Tibial nerve (tissue), 4 donors: ENCODE data around the gene GRIN2A. TPM values are rescaled to one million over a fixed set of nuclear protein-coding genes. Genes with fewer than 3 reads are reported as not detected.

Source experiments
- DNase-seq, 2 donors: peaks; one replicate each; pipeline ENCODE4 v3.0.0-alpha.2; 2019; ENCODE audit warnings: low spot score in 2 of 2
- H3K27ac ChIP-seq, 4 donors: fragments of 200-600 bp; sonication (generic) in 3 of 4; one replicate each; pipeline ENCODE4 v1.5.1; 2017 to 2019; ENCODE audit warnings: mild to moderate bottlenecking in 1 of 4
- H3K27me3 ChIP-seq, 2 donors: fragments of 200-600 bp; sonication (generic) in 1 of 2; one replicate each; pipeline versions ENCODE4 v1.5.1 to v1.6.0; 2017 to 2019
- H3K36me3 ChIP-seq, 3 donors: fragments of 200-600 bp; sonication (generic); one replicate each; pipeline ENCODE4 v1.5.1; 2018 to 2019
- H3K4me1 ChIP-seq, 4 donors: fragments of 200-600 bp; sonication (generic) in 3 of 4; one replicate each; pipeline ENCODE4 v1.5.1; 2017 to 2019
- H3K4me3 ChIP-seq, 4 donors: fragments of 200-600 bp; sonication (generic) in 3 of 4; one replicate each; pipeline ENCODE4 v1.5.1; 2017 to 2019; ENCODE audit warnings: mild to moderate bottlenecking in 1 of 4, moderate library complexity in 1 of 4
- H3K9me3 ChIP-seq, 4 donors: fragments of 200-600 bp; sonication (generic) in 3 of 4; one replicate each; pipeline ENCODE4 v1.5.1; 2017 to 2019
- EP300 ChIP-seq, 2 donors: sonication (generic); formaldehyde crosslinking; IDR thresholded peaks; one replicate each; pipeline ENCODE4 v1.6.1; 2017; ENCODE audit warnings: antibody characterized with exemption in 2 of 2, mild to moderate bottlenecking in 1 of 2
- POLR2A ChIP-seq, 2 donors: fragments of 450-650 bp; IDR thresholded peaks; one replicate each; pipeline ENCODE4 v1.6.1; 2017; ENCODE audit warnings: antibody characterized with exemption in 2 of 2, mild to moderate bottlenecking in 2 of 2, moderate library complexity in 2 of 2
- WGBS, 2 donors: methylation state at CpG; one replicate each; pipeline ENCODE4 v1.1.5; 2018; 5-methylcytosine and 5-hydroxymethylcytosine counted together
- total RNA-seq, 4 donors: library from RNA; depleted of rRNA; stranded (reverse); fragments of >200 nt; gene quantifications; one replicate each; pipeline ENCODE4 v1.1.0, GENCODE V29; 2016
- TF ChIP-seq, protein P1 (sequence below), 5 experiments: fragments of 200-600 bp in 3 of 5; fragments of 450-650 bp in 2 of 5; sonication (generic) in 3 of 5; IDR thresholded peaks; one replicate each; pipeline ENCODE4 v1.5.1; 2016 to 2019; ENCODE audit warnings: antibody characterized with exemption in 5 of 5, mild to moderate bottlenecking in 3 of 5, moderate library complexity in 2 of 5

GRIN2A gene
- total RNA-seq, 4 donors from 2014 or later, result under 0.01 to 0.44 (median 0.39) TPM; not detected in 1

DNA sequence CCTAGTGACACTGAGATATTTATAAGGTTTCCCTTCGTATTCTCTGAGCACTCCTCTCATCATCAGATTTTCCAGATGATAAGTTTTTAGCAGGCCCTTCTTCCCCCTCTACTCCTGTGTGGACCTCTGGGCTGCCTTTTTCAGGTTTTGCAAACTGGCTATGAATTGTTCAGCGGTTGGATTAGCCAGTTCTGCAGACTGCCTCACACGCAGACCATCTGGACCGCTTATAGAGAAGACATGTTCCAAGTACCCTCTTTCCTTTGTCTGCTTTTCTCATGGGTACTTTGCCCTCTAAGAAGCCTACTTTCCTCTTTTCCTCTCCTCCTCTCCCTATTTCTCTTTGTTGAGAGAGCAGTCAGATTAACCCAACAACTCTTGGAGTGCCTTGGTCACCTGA lies 111.6 kb downstream of the GRIN2A start:
- Histone ChIP-seq H3K36me3 (no peaks in the 10 kb centered on the region), H3K4me3 (no peak overlapping the region), H3K4me1 (no peaks in the 10 kb centered on the region), H3K27ac (no peak overlapping the region), H3K27me3 (no peaks in the 10 kb centered on the region), H3K9me3 (no peaks in the 10 kb centered on the region)
- no peak for DNase-seq
- WGBS, 2 donors, result 85 to 88% methylated on average over 4 of the region's 4 CpGs
- TF ChIP-seq, protein P1, sequence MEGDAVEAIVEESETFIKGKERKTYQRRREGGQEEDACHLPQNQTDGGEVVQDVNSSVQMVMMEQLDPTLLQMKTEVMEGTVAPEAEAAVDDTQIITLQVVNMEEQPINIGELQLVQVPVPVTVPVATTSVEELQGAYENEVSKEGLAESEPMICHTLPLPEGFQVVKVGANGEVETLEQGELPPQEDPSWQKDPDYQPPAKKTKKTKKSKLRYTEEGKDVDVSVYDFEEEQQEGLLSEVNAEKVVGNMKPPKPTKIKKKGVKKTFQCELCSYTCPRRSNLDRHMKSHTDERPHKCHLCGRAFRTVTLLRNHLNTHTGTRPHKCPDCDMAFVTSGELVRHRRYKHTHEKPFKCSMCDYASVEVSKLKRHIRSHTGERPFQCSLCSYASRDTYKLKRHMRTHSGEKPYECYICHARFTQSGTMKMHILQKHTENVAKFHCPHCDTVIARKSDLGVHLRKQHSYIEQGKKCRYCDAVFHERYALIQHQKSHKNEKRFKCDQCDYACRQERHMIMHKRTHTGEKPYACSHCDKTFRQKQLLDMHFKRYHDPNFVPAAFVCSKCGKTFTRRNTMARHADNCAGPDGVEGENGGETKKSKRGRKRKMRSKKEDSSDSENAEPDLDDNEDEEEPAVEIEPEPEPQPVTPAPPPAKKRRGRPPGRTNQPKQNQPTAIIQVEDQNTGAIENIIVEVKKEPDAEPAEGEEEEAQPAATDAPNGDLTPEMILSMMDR (IDR thresholded peaks at IDR 0.05), result no peak
- no peak for TF ChIP-seq POLR2A (IDR thresholded peaks at IDR 0.05)
- TF ChIP-seq EP300 (IDR thresholded peaks at IDR 0.05), result no peak

DNA sequence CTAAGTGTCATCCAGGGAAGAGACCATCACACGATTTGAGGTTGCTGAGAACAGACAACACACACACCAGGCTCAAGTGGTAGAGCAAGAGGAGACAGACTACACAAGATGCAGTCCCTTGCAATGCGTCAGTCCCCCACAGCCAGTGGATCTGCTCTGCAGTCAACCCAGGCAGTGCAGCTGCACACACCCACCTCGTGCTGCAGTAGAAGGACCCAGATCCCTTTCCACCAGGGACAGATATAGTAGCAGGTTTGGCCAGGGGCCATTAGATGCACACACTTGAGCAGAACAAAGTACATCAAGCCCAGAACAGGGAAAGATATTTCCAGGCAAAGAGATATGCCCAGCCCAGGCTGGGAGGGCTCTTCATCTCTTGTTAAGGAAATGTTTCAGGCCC lies 112.9 kb downstream of the GRIN2A start:
- H3K4me3 ChIP-seq, result no peak overlapping the region
- no peak for TF ChIP-seq EP300 (IDR thresholded peaks at IDR 0.05)
- TF ChIP-seq, protein P1 (IDR thresholded peaks at IDR 0.05), result no peak
- no peak for TF ChIP-seq POLR2A (IDR thresholded peaks at IDR 0.05)
- no peak for DNase-seq
- no peak overlapping the region for H3K27ac ChIP-seq
- 57 to 65% methylated on average over 3 of the region's 3 CpGs for WGBS, 2 donors
- no peaks in the 10 kb centered on the region for H3K9me3 ChIP-seq
- no peaks in the 10 kb centered on the region for H3K27me3 ChIP-seq
- no peaks in the 10 kb centered on the region for H3K4me1 ChIP-seq
- H3K36me3 ChIP-seq, result no peaks in the 10 kb centered on the region

DNA sequence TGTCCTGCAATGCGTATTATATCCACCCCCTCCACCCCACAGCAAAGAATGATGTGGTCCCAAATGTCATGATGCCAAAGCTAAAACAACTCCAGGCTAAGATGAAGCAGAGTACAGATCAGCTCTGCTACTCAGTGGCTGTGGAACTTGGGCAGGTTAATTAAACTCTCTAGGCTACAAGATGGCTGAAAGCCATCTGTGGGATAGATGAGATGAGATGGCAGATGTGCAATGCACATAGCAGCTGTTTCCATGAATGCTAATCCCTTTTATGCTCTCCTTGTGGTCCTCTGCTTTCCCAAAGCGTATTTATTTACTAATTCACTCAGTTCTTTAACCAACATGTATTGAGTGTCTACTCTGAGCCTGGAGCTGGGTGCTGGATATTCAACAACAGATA lies 114.4 kb downstream of the GRIN2A start:
- Histone ChIP-seq H3K4me1 (no peaks in the 10 kb centered on the region), H3K9me3 (no peaks in the 10 kb centered on the region), H3K36me3 (no peaks in the 10 kb centered on the region), H3K27me3 (no peaks in the 10 kb centered on the region), H3K27ac (no peak overlapping the region), H3K4me3 (no peak overlapping the region)
- no peak for DNase-seq
- TF ChIP-seq, protein P1 (IDR thresholded peaks at IDR 0.05), result no peak
- TF ChIP-seq EP300 (IDR thresholded peaks at IDR 0.05) (no peak), POLR2A (IDR thresholded peaks at IDR 0.05) (no peak)
- 63 to 82% methylated on average over 2 of the region's 2 CpGs for WGBS, 2 donors

DNA sequence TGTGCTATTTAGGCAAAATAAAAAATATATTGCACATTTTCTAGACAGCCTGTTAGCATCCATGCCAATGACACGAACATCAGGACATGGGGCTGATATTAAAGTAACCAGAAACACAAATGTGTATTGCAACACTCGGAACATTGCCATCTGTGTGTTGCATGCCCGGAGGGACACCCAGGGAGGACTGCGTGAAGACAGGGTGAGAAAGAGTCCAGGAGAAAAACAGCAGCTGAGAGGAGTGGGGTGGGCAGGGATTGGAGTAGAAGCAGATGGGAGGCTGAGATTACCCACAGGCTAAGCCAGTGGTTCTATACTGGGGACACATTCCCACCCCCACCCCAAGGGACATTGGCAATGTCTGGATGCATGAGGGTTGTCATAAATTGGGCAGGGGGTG lies 114.8 kb downstream of the GRIN2A start:
- H3K4me3 ChIP-seq, result no peak overlapping the region
- 71 to 85% methylated on average over 4 of the region's 4 CpGs for WGBS, 2 donors
- no peak for DNase-seq
- no peaks in the 10 kb centered on the region for H3K9me3 ChIP-seq
- no peaks in the 10 kb centered on the region for H3K27me3 ChIP-seq
- no peaks in the 10 kb centered on the region for H3K4me1 ChIP-seq
- H3K36me3 ChIP-seq, result no peaks in the 10 kb centered on the region
- TF ChIP-seq POLR2A (IDR thresholded peaks at IDR 0.05), result no peak
- TF ChIP-seq EP300 (IDR thresholded peaks at IDR 0.05), result no peak
- TF ChIP-seq, protein P1 (IDR thresholded peaks at IDR 0.05), result no peak
- H3K27ac ChIP-seq, result no peak overlapping the region

DNA sequence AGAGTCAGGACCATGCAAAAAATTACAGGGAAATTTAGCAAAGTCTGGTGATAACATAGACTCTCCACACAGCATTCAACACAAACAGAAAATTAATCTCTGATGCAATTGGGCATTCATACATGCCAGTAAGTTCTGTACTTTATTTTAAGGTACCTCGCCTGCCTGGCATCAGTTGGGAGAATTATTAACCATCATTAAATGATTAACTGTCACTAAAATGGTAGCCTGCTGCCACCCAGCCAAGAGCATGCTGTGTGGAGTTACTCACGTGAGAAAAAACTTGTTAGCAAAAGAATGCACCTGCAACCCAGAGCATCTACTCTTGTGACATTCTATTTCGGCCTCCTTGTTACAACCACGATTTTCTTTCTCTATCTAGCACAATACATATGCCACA lies 117.2 kb downstream of the GRIN2A start:
- Histone ChIP-seq H3K4me1 (no peaks in the 10 kb centered on the region), H3K27me3 (no peaks in the 10 kb centered on the region), H3K4me3 (no peak overlapping the region), H3K36me3 (no peaks in the 10 kb centered on the region), H3K9me3 (no peaks in the 10 kb centered on the region), H3K27ac (no peak overlapping the region)
- 58 to 66% methylated on average over 4 of the region's 4 CpGs for WGBS, 2 donors
- no peak for DNase-seq
- TF ChIP-seq, protein P1 (IDR thresholded peaks at IDR 0.05), result no peak
- TF ChIP-seq EP300 (IDR thresholded peaks at IDR 0.05), result no peak
- TF ChIP-seq POLR2A (IDR thresholded peaks at IDR 0.05), result no peak
